HG03565 (cell line): ENCODE data around the gene TTC28.
"Not testable (repeated sequence)": the region's sequence is repeated elsewhere in the genome, so short reads cannot be mapped to it uniquely, and the experiment has no call there.

Experiments used
- ATAC-seq: cut with Tn5 transposase; IDR thresholded peaks from one replicate; pipeline ENCODE4 v1.9.1; 2021; ENCODE audit warnings: mild to moderate bottlenecking, moderate library complexity; ENCODE audit not compliant: unreplicated experiment

Gene TTC28

GRCh38 chr22:28241656-28242290 is 437.9 kb downstream of the TTC28 start:
- no peak for ATAC-seq

DNA sequence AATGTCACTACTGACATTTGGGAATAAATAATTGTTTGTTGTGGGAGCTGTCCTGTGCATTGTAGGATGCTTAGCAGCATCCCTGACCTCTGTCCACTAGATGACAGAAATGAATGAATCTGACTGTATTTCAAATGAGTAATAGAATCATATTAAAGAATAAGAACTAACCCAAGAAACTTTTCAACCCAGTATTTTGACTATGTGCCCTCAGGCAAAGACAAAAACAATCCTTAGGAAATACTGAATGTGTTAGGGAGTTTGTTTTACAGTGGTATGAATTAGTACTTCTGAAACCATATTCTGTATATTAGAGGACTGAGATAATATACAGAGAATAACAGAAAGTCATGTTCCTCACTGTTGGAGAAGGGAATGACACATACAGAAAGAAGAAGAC is 439.7 kb downstream of the TTC28 start:
- ATAC-seq, result no peak

GRCh38 chr22:28237783-28238182 is 441.9 kb downstream of the TTC28 start:
- no peak for ATAC-seq

- no peak for ATAC-seq
Measured at GRCh38 chr22:28237112-28237511, 442.5 kb downstream of the TTC28 start.

DNA sequence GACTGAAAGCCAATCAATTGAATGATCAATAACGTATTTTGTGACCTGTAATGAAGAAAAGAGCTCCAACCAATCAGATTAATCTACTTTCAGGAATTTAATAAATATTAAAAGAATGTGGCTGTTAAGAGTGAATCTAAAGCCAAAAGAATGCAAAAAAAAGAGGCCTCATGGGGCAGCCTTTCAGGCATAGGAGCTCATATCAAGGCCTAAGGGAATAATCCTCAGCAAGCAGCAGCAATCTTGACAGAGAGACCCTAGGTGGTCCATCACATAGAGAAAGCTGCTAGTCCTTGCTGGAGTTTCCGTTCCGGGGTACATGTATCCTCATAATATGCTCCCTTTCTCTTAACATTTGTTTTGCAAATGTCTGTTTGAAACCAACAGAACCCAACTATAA is 447.4 kb downstream of the TTC28 start:
- ATAC-seq, result no peak

GRCh38 chr22:28231441-28231840 is 448.2 kb downstream of the TTC28 start:
- ATAC-seq, result no peak

- ATAC-seq, result no peak
Measured at GRCh38 chr22:28230671-28231070, 449.0 kb downstream of the TTC28 start.

DNA sequence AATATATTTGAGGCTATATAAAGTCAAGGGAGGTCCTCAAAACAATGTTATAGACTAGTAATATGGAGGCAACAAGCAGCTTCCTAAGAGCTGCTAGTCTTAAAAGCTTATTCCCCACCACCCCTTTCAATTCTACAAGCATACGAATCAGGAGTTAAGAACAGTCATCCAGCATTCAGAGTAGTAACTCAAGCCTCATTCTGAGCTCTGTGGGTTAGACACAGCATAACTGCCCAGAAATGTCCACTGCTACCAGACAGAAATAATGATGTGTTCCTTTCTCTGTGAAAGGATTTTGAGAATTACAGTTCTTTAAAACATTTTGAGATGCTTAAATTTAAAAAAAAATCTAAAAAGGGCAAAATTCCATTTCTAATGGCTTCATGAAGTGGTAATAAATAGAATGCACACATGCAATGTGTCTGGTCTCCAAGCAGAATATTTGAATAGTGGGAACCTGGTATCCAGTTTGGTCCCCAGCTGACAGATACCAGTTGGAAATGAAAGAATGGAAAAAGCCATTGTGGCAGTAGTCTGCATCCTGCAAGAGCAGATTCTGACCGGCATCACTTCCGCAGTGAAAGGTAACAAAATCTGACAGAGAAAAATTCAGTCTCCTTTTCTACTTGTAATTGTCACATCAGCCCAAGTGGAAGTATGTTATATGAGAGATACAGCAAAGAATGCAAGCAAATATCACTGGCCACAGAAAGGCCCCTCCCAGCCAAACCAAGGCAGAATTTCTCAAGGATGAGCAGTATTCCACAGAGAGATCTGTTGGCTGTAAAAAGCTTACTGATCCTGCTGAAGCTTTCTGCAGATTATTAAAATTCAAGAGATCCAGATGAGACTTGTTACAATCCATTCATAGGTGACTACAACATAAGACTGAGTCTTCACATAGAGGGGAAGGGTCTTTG is 449.8 kb downstream of the TTC28 start:
- no peak for ATAC-seq

DNA sequence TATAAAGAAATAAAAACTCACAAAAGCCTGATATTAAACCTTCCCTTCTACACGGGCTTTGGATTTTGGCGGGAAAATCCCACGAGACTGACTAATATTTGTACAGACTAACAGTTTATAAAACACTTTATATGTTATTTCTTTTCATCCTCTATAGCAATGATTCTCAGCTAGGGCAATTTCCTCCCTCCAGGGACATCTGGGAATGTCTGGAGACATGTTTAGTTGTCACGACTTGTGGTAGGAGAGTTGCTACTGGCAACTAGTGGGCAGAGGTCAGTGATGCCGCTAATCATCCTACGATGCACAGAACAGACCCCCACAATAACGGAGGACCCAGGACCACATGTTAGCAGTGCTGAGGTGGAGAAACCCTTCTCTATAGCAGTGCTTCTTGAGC is 455.8 kb downstream of the TTC28 start:
- no peak for ATAC-seq

GRCh38 chr22:28222976-28223745 is 456.5 kb downstream of the TTC28 start:
- ATAC-seq, result no peak

GRCh38 chr22:28222571-28222970 is 457.1 kb downstream of the TTC28 start:
- ATAC-seq, result no peak

GRCh38 chr22:28222052-28222451 is 457.6 kb downstream of the TTC28 start:
- ATAC-seq, result no peak

DNA sequence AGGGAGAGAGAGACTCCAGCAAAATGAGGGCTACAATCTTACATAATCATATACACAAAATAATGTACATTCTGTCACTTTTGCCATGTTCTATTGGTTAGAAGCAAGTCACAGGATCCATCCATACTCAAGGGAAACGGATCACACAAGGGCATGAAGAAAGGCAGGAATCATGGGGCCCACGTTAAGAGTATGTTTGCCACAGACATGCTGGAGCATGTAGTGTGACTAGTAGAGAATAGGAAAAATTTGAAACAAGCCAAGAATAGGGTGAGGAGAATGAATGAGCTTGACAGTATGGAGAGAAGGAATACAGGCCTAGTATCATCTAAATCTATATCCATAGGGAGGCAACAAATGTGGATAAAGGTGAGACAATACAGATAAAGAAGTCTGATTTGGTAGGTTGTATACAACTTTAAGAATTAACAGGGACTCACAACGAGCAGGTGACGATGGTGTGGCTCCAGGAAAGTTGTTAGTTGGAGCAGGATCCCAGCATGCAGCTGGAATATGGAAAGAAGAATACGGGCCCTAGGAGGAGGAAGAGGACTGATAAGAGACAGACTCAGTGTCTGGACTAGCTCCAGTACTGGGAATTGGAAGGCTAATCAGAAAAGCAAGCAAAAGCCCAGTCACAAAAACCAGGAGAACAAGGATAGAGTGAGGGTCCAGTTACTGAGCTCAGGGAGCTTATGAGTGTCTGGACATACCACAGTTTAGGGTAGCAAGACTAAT is 458.8 kb downstream of the TTC28 start:
- no peak for ATAC-seq

- ATAC-seq, result no peak
Measured at GRCh38 chr22:28217277-28217676, 462.4 kb downstream of the TTC28 start.

- not testable (repeated sequence) for ATAC-seq
Measured at GRCh38 chr22:28214750-28215149, 464.9 kb downstream of the TTC28 start.

- ATAC-seq, result not testable (repeated sequence)
Measured at GRCh38 chr22:28209457-28209856, 470.2 kb downstream of the TTC28 start.

DNA sequence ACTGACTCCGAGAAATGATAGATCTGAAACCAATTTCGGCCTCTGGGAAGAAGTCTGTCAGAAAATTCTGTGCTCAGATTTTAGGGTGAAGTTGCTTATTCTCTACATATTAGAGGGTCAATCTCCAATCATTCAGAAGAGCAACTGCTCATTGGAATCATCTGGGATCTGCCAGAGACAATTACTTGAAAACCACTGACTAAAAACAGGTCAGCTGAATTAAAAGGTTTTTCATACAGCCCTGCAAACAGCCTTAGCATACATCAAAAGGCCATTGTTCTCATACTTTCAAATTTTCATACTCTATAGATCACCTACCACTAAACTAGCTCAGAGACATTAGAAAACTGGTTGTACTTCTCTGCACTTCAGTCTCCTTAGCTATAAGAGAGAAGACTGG is 470.9 kb downstream of the TTC28 start:
- ATAC-seq, result no peak

DNA sequence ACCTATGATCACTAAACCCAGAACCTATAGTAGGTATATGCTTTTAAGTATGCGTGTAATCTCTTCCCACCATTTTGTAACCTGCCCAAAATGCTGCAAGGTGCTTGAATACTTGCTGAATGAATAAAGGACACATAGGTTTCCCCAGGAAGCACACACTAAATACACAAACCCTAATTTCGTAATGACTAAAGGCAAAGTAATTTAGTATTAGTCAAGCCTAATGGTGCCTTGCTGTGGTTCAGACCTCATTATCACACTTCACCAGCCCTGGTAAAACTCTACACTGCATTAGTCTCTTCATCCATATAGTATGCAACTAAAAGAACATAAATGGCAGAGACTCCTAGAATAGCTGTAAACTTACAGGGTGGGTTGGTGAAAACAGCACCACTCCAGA is 471.6 kb downstream of the TTC28 start:
- no peak for ATAC-seq

DNA sequence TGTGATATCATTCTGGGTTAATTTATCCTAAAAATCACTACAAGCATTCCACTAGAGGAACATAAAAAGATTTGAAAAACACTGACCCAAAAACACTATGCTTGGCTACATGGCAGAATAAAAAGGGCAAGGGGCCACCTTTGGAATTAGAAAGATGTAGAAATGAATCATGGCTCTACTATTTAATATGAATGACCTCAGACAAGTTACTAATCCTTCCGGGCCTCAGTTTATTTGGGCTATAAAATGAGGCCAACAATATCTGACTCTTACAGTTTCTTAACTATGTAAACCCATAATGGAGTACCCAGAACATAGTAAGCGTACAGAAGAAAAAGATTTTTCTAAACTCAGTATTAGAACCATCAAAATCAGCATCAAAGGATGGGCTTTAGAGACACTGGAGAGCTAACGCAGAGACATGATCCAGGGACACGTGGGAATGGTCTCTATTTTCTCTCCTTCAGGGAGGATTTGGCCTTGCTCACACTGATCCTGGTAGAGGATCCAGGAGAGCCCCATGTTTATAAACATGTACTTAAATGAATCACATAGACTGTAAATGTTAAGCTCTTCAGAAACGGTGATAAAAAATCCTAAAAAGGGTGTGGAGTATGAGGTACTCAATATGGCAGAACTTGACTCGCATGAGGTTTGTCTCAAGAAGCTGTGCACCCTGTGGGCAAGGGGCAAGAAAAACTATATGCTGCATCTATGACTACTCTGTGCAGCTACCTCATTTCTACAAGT is 472.2 kb downstream of the TTC28 start:
- no peak for ATAC-seq

DNA sequence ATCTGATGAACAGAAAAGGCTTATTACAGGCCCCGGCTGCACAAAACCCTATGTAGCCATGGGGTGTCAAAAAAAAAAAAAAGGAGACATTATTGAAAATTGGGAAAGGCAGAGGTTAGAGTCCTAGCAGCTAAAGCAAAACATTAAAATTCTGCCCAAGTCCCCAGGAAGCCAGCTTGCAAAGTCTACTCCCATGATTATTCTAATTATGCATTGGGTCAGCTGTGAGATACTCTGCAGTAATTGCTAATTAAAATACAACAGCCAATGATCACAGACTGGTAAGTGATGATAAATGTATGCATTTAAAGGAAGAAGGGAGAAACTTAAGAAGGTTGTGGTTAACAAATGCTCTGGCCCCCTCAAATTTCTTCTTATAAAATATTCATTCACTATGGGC is 473.7 kb downstream of the TTC28 start:
- no peak for ATAC-seq
